H9 (cell line): ENCODE measurements around the gene KIAA1958. TPM values are rescaled to one million over a fixed set of nuclear protein-coding genes. Genes with fewer than 3 reads are reported as not detected.

ENCODE experiments used
- DNase-seq: peaks from one replicate; pipeline ENCODE4 v3.0.0-alpha.2; 2017
- H2AFZ ChIP-seq: one replicate; pipeline ENCODE4 v1.6.1; 2013; ENCODE audit warnings: mild to moderate bottlenecking, low read length, control low read depth, moderate library complexity
- H2AK5ac ChIP-seq: 2 replicates; pipeline ENCODE4 v1.6.1; 2013; ENCODE audit warnings: low read length, control low read depth, mixed read lengths; ENCODE audit not compliant: insufficient read length
- H2BK120ac ChIP-seq: one replicate; pipeline ENCODE4 v1.6.1; 2013; ENCODE audit warnings: low read depth, mild to moderate bottlenecking, low read length, control low read depth, inconsistent platforms; ENCODE audit not compliant: poor library complexity, severe bottlenecking
- H2BK12ac ChIP-seq: 2 replicates; pipeline ENCODE4 v1.6.1; 2013; ENCODE audit warnings: low read length, control low read depth, mixed read lengths, low read depth; ENCODE audit not compliant: insufficient read length
- H2BK15ac ChIP-seq: 2 replicates; pipeline ENCODE4 v1.6.1; 2013; ENCODE audit warnings: low read depth, low read length, control low read depth
- H2BK20ac ChIP-seq: one replicate; pipeline ENCODE4 v1.6.1; 2013; ENCODE audit warnings: low read depth, mild to moderate bottlenecking, low read length, control low read depth, inconsistent platforms; ENCODE audit not compliant: poor library complexity, severe bottlenecking
- H2BK5ac ChIP-seq: 2 replicates; pipeline ENCODE4 v1.6.1; 2013; ENCODE audit warnings: low read length, control low read depth, mixed read lengths; ENCODE audit not compliant: insufficient read length
- H3K14ac ChIP-seq: 2 replicates; pipeline ENCODE4 v1.6.1; 2013; ENCODE audit warnings: low read length, control low read depth; ENCODE audit not compliant: insufficient read depth
- H3K18ac ChIP-seq: 2 replicates; pipeline ENCODE4 v1.6.1; 2013; ENCODE audit warnings: low read depth, mild to moderate bottlenecking, mixed read lengths, low read length, control low read depth; ENCODE audit not compliant: insufficient read length
- H3K23ac ChIP-seq: 2 replicates; pipeline ENCODE4 v1.6.1; 2013; ENCODE audit warnings: low read length, control low read depth, mixed read lengths, low read depth; ENCODE audit not compliant: insufficient read length
- H3K23me2 ChIP-seq: 2 replicates; pipeline ENCODE4 v1.6.1; 2013; ENCODE audit warnings: low read depth, mild to moderate bottlenecking, mixed read lengths, low read length, control low read depth; ENCODE audit not compliant: insufficient read length, poor library complexity, severe bottlenecking
- H3K27ac ChIP-seq: 2 replicates; pipeline ENCODE4 v1.5.1; 2013; ENCODE audit warnings: low read length, control low read depth, mixed read lengths, low read depth; ENCODE audit not compliant: insufficient read length
- H3K27me3 ChIP-seq: 2 replicates; pipeline ENCODE4 v1.6.1; 2013; ENCODE audit warnings: low read length, control low read depth, inconsistent platforms; ENCODE audit not compliant: insufficient read depth
- H3K4ac ChIP-seq: 2 replicates; pipeline ENCODE4 v1.6.1; 2013; ENCODE audit warnings: low read depth, mild to moderate bottlenecking, control low read depth, inconsistent platforms, low read length, moderate library complexity
- H3K4me1 ChIP-seq: 2 replicates; pipeline ENCODE4 v1.6.1; 2013; ENCODE audit warnings: low read length, control low read depth, inconsistent platforms; ENCODE audit not compliant: insufficient read depth
- H3K4me2 ChIP-seq: 2 replicates; pipeline ENCODE4 v1.6.1; 2013; ENCODE audit warnings: low read length, control low read depth, mixed read lengths; ENCODE audit not compliant: insufficient read length, insufficient read depth
- H3K56ac ChIP-seq: 2 replicates; pipeline ENCODE4 v1.6.1; 2013; ENCODE audit warnings: low read depth, mild to moderate bottlenecking, mixed read lengths, low read length, control low read depth; ENCODE audit not compliant: insufficient read length
- H3K79me1 ChIP-seq: 2 replicates; pipeline ENCODE4 v1.6.1; 2013; ENCODE audit warnings: low read depth, mild to moderate bottlenecking, moderate library complexity, low read length, control low read depth, inconsistent platforms; ENCODE audit not compliant: insufficient read depth, poor library complexity, severe bottlenecking
- H3K79me2 ChIP-seq: 2 replicates; pipeline ENCODE4 v1.6.1; 2013; ENCODE audit warnings: low read length, control low read depth, inconsistent platforms; ENCODE audit not compliant: insufficient read depth
- H3K9ac ChIP-seq: 2 replicates; pipeline ENCODE4 v1.6.1; 2013; ENCODE audit warnings: low read length, control low read depth, mixed read lengths; ENCODE audit not compliant: insufficient read length; ENCODE audit errors: extremely low read depth
- H3K9me3 ChIP-seq: one replicate; pipeline ENCODE4 v1.6.1; 2013; ENCODE audit warnings: low read depth, low read length, inconsistent platforms; ENCODE audit not compliant: control insufficient read depth
- H3T11ph ChIP-seq: one replicate; pipeline ENCODE4 v1.6.1; 2013; ENCODE audit warnings: mild to moderate bottlenecking, low read length, control low read depth, inconsistent platforms
- H4K20me1 ChIP-seq: one replicate; pipeline ENCODE4 v1.6.1; 2013; ENCODE audit not compliant: control insufficient read depth, insufficient read length, insufficient read depth
- H4K5ac ChIP-seq: 2 replicates; pipeline ENCODE4 v1.6.1; 2013; ENCODE audit warnings: low read depth, mild to moderate bottlenecking, mixed read lengths, low read length, control low read depth; ENCODE audit not compliant: insufficient read length
- H4K8ac ChIP-seq: replicated peaks from 2 replicates; pipeline ENCODE4 v1.6.1; 2013; ENCODE audit warnings: low read length, control low read depth, mixed read lengths, low read depth; ENCODE audit not compliant: insufficient read length
- H4K91ac ChIP-seq: 2 replicates; pipeline ENCODE4 v1.6.1; 2013; ENCODE audit warnings: low read depth, mild to moderate bottlenecking, moderate library complexity, mixed read lengths, low read length, control low read depth; ENCODE audit not compliant: insufficient read length
- H3K27ac Mint-ChIP-seq, 3 experiments: 2 replicates in 2 of 3; 3 replicates in 1 of 3; pipeline ENCODE4 v1.8.0; 2020 to 2021; ENCODE audit warnings: mixed read lengths in 3 of 3, mild to moderate bottlenecking in 1 of 3, moderate library complexity in 1 of 3
- H3K27me3 Mint-ChIP-seq: 2 replicates; pipeline ENCODE4 v1.8.0; 2021; ENCODE audit warnings: low read depth, mild to moderate bottlenecking, moderate library complexity, mixed read lengths
- H3K36me3 Mint-ChIP-seq, 3 experiments: 2 replicates in 2 of 3; 3 replicates in 1 of 3; pipeline ENCODE4 v1.8.0; 2020 to 2021; ENCODE audit warnings: low read depth in 3 of 3, mixed read lengths in 3 of 3; ENCODE audit not compliant: insufficient read depth in 1 of 3
- H3K4me1 Mint-ChIP-seq, 2 experiments: 2 replicates each; pipeline ENCODE4 v1.8.0; 2020; ENCODE audit warnings: mixed read lengths in 2 of 2
- H3K4me3 Mint-ChIP-seq, 2 experiments: 2 replicates in 1 of 2; 3 replicates in 1 of 2; pipeline ENCODE4 v1.8.0; 2020 to 2021; ENCODE audit warnings: mild to moderate bottlenecking in 2 of 2, mixed read lengths in 2 of 2, moderate library complexity in 1 of 2
- H3K9me3 Mint-ChIP-seq, 2 experiments: 2 replicates in 1 of 2; 3 replicates in 1 of 2; pipeline ENCODE4 v1.8.0; 2020; ENCODE audit warnings: mild to moderate bottlenecking in 2 of 2, mixed read lengths in 2 of 2, moderate library complexity in 1 of 2
- WGBS: extraction: QIAGEN DNeasy Blood & Tissue Kit; methylation state at CpG from one replicate; pipeline ENCODE4 v1.1.7; 2013; ENCODE audit warnings: missing lambda C conversion rate, low lambda C conversion rate, mixed read lengths; ENCODE audit not compliant: insufficient read length; ENCODE audit errors: extremely low coverage; 5-methylcytosine and 5-hydroxymethylcytosine counted together
- total RNA-seq: library from RNA; stranded (reverse); gene quantifications from 2 replicates; pipeline ENCODE4 v1.2.1, GENCODE V29; 2021
- TF ChIP-seq, protein P1 (sequence below): fragments of 200-600 bp; sonication (generic); conservative IDR thresholded peaks from 3 replicates; pipeline ENCODE4 v1.8.0; 2021; ENCODE audit warnings: antibody characterized with exemption, mild to moderate bottlenecking

The KIAA1958 gene
- total RNA-seq, 1 experiment from 2014 or later, result 34.0 TPM

DNA sequence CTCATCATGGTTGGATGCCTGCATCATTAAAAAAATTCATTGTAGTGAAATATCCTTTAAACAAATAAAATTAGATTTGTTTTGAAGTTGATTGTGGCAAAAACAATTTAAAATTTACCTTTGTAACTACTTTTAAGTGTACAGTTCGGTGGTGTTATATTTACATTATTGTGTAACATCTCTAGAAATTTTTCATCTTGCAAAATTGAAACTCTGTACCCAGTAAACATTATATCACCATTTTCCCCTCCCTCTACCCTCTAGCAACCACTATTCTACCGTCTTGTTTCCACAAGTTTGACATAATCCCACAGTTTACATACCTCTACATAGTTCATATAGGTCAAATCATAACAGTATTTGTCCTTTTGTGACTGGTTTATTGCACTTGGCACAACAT, 2.0 kb upstream of the KIAA1958 start:
- Histone ChIP-seq H3K27me3 (no peaks in the 10 kb centered on the region), H2BK20ac (no peak overlapping the region), H3K56ac (no peak overlapping the region), H3K18ac (no peak overlapping the region), H3K9me3 (no peaks in the 10 kb centered on the region), H3K14ac (no peak overlapping the region), H2BK15ac (no peak overlapping the region), H3K4ac (no peak overlapping the region), H4K8ac (no peak overlapping the region), H3K79me2 (peaks cover 8% of the 10 kb centered on the region; the same call in 1 of the 2 replicates), H4K20me1 (no peaks in the 10 kb centered on the region), H2AK5ac (no peak overlapping the region), H2BK5ac (no peak overlapping the region), H3K23ac (no peak overlapping the region), H3K4me1 (no peaks in the 10 kb centered on the region; the same call in 1 of the 2 replicates), H3K23me2 (peaks cover 3% of the 10 kb centered on the region), H3K27ac (no peak overlapping the region), H3K4me2 (no peak overlapping the region), H3K79me1 (no peaks in the 10 kb centered on the region), H3K9ac (no peak overlapping the region), H3T11ph (no peak overlapping the region), H4K5ac (no peak overlapping the region), H2AFZ (no peak overlapping the region), H2BK12ac (no peak overlapping the region), H4K91ac (no peak overlapping the region), H2BK120ac (no peak overlapping the region)
- TF ChIP-seq, protein P1, sequence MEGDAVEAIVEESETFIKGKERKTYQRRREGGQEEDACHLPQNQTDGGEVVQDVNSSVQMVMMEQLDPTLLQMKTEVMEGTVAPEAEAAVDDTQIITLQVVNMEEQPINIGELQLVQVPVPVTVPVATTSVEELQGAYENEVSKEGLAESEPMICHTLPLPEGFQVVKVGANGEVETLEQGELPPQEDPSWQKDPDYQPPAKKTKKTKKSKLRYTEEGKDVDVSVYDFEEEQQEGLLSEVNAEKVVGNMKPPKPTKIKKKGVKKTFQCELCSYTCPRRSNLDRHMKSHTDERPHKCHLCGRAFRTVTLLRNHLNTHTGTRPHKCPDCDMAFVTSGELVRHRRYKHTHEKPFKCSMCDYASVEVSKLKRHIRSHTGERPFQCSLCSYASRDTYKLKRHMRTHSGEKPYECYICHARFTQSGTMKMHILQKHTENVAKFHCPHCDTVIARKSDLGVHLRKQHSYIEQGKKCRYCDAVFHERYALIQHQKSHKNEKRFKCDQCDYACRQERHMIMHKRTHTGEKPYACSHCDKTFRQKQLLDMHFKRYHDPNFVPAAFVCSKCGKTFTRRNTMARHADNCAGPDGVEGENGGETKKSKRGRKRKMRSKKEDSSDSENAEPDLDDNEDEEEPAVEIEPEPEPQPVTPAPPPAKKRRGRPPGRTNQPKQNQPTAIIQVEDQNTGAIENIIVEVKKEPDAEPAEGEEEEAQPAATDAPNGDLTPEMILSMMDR, result no peak
- no peak for DNase-seq
- H3K27me3 Mint-ChIP-seq, result no peaks in the 10 kb centered on the region
- H3K27ac Mint-ChIP-seq, result no peak overlapping the region
- H3K4me3 Mint-ChIP-seq, result no peak overlapping the region
- H3K4me1 Mint-ChIP-seq, result peaks cover 23 to 27% of the 10 kb centered on the region in 2 experiments
- H3K36me3 Mint-ChIP-seq, result peaks cover 0 to 7% (median 0%) of the 10 kb centered on the region in 3 experiments; a peak in 3 of 7 replicates
- no peaks in the 10 kb centered on the region; a peak in 1 of 5 replicates for H3K9me3 Mint-ChIP-seq
- no CpG with 5 or more reads among the region's 2 CpGs for WGBS
